ENCODE measurements around the gene PAIP1. TPM values are rescaled to one million over a fixed set of nuclear protein-coding genes. Genes with fewer than 3 reads are reported as not detected.

PAIP1 gene
- polyA plus RNA-seq, 3 donors = 31.4 to 49.2 (median 41.0) TPM

Other genes starting within 250 kb of the PAIP1 start
- 10 to 100 TPM in 1 of 3 donors, 1 to 10 TPM in 2; 6.0 to 10.9 (median 7.8) TPM for gene HMGCS1, start 243.7 kb downstream of the PAIP1 start, polyA plus RNA-seq
- gene CCL28, start 144.7 kb downstream of the PAIP1 start, polyA plus RNA-seq = under 1 TPM; 0.10 to 0.51 (median 0.32) TPM
- 10 to 100 TPM in 2 of 3 donors, 1 to 10 TPM in 1; 4.4 to 13.9 (median 11.8) TPM for gene TMEM267, start 73.2 kb downstream of the PAIP1 start, polyA plus RNA-seq
- gene C5orf34, start 41.9 kb downstream of the PAIP1 start, polyA plus RNA-seq = under 1 TPM; 0.17 to 0.59 (median 0.29) TPM
- 10 to 100 TPM; 17.1 to 47.2 (median 41.2) TPM for gene NNT, start 46.1 kb upstream of the PAIP1 start, polyA plus RNA-seq